Left forelimb (tissue), 1 donor: Measurements from ENCODE around the gene SH3BGRL.
"Not testable (repeated sequence)": the region's sequence is repeated elsewhere in the genome, so short reads cannot be mapped to it uniquely, and the experiment has no call there.

Experiments used
- DNase-seq: peaks from one replicate; pipeline ENCODE4 v3.0.0-alpha.2; 2018; ENCODE audit warnings: low spot score

Gene SH3BGRL

GRCh38 chrX:81259714-81260395 lies 58.0 kb downstream of the SH3BGRL start:
- DNase-seq: no peak

GRCh38 chrX:81261576-81261975 lies 59.7 kb downstream of the SH3BGRL start:
- no peak for DNase-seq

- no peak for DNase-seq
These were observed 61.2 kb downstream of the SH3BGRL start for GRCh38 chrX:81263059-81263458.

- DNase-seq: no peak
These were observed 76.7 kb downstream of the SH3BGRL start for GRCh38 chrX:81278616-81279015.

- DNase-seq: no peak
These were observed 78.2 kb downstream of the SH3BGRL start for GRCh38 chrX:81280148-81280547.

- no peak for DNase-seq
These were observed 84.2 kb downstream of the SH3BGRL start for GRCh38 chrX:81286075-81286474.

- no peak for DNase-seq
These were observed 84.7 kb downstream of the SH3BGRL start for GRCh38 chrX:81286608-81287007.

GRCh38 chrX:81291996-81292395 lies 90.1 kb downstream of the SH3BGRL start:
- DNase-seq: no peak

GRCh38 chrX:81294101-81294500 lies 92.2 kb downstream of the SH3BGRL start:
- DNase-seq: no peak

- no peak for DNase-seq
These were observed 100.0 kb downstream of the SH3BGRL start for GRCh38 chrX:81301877-81302276.

GRCh38 chrX:81304563-81304962 lies 102.7 kb downstream of the SH3BGRL start:
- DNase-seq: no peak

GRCh38 chrX:81305240-81305639 lies 103.3 kb downstream of the SH3BGRL start:
- no peak for DNase-seq

- no peak for DNase-seq
These were observed 106.4 kb downstream of the SH3BGRL start for GRCh38 chrX:81308086-81308829.

- DNase-seq: no peak
These were observed 114.3 kb downstream of the SH3BGRL start for GRCh38 chrX:81316163-81316562.

GRCh38 chrX:81331653-81332052 lies 129.8 kb downstream of the SH3BGRL start:
- not testable (repeated sequence) for DNase-seq

GRCh38 chrX:81336455-81337152 lies 134.7 kb downstream of the SH3BGRL start:
- no peak for DNase-seq

- no peak for DNase-seq
These were observed 135.9 kb downstream of the SH3BGRL start for GRCh38 chrX:81337805-81338204.

- no peak for DNase-seq
These were observed 137.0 kb downstream of the SH3BGRL start for GRCh38 chrX:81338924-81339323.

- DNase-seq: not testable (repeated sequence)
These were observed 143.4 kb downstream of the SH3BGRL start for GRCh38 chrX:81345296-81345695.
